K562 treated with DMSO at 1 percent for 48 hours (cell line): Measurements from ENCODE around the gene HABP2. TPM values are rescaled to one million over a fixed set of nuclear protein-coding genes. Genes with fewer than 3 reads are reported as not detected.

Experiments used
- total RNA-seq: library from RNA; unstranded; fragments of 300-600 nt; gene quantifications from 2 replicates; pipeline ENCODE4 v1.2.3, GENCODE V29; 2022; ENCODE audit warnings: low replicate concordance; ENCODE audit errors: extremely low read depth

The HABP2 gene
- total RNA-seq, result not detected in 2 replicates

DNA sequence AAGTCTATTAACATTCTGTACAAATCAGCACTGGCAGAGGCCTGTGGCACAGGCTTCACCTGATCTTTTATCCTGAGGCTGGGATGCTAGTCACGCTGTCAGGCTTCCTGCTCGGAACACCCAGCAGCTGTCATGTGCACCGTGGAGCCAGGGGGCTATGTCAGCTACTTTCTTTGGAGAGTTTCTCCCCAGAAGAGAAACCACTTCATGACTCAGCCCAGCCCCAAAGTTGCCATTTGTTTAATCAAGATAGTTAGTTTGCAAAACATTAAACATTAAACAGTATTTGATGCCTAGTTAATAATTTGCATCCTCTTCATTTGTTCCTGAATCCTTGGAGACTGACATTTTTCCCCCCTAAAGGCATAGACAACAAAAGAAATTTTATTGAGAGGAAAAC, at the start of gene HABP2:
TSS of gene HABP2 (plus strand) at position 353 of the 400 bp plus-strand sequence. CDS start 69 bp downstream, outside the sequence.

Other genes starting within 250 kb of the HABP2 start
- not detected in 2 replicates for gene NRAP, start 111.0 kb downstream of the HABP2 start, total RNA-seq
- not detected in 2 replicates for gene CASP7, start 126.9 kb downstream of the HABP2 start, total RNA-seq
- not detected in 2 replicates for gene PLEKHS1, start 198.6 kb downstream of the HABP2 start, total RNA-seq